Activated naive CD4-positive, alpha-beta T cell treated with anti-CD3 and anti-CD28 coated beads for 36 hours (primary cell): ENCODE data around the gene IFRD2. TPM values are rescaled to one million over a fixed set of nuclear protein-coding genes. Genes with fewer than 3 reads are reported as not detected.
A peak's percentile ranks its signal among the peaks of the same experiment; 100 is the strongest.

Experiments
- CTCF ChIA-PET: fragments of 350-600 bp; sonication (Branson Sonifier 250); formaldehyde crosslinking; loops from one replicate; lab custom pipeline; 2021; ENCODE audit warnings: antibody characterized with exemption; lab: Charles Lee
- DNase-seq: peaks from one replicate; pipeline ENCODE4 v3.0.0-alpha.2; 2020
- H3K27ac Mint-ChIP-seq: one replicate; pipeline ENCODE4 v1.8.0; 2021; ENCODE audit warnings: mild to moderate bottlenecking, mixed read lengths
- H3K27me3 Mint-ChIP-seq: one replicate; pipeline ENCODE4 v1.8.0; 2021; ENCODE audit warnings: low read depth, mixed read lengths
- H3K36me3 Mint-ChIP-seq: one replicate; pipeline ENCODE4 v1.8.0; 2021; ENCODE audit warnings: low read depth, mixed read lengths
- H3K4me1 Mint-ChIP-seq: one replicate; pipeline ENCODE4 v1.8.0; 2021; ENCODE audit warnings: low read depth, mixed read lengths
- H3K4me3 Mint-ChIP-seq: one replicate; pipeline ENCODE4 v1.8.0; 2021; ENCODE audit warnings: mild to moderate bottlenecking, moderate library complexity, mixed read lengths
- H3K9me3 Mint-ChIP-seq: one replicate; pipeline ENCODE4 v1.8.0; 2021; ENCODE audit warnings: mixed read lengths
- intact Hi-C: fragments of 100-400 bp; cut with micrococcal nuclease; formaldehyde crosslinking; loops from one replicate; pipeline ENCODE4 v1.15.1; 2023
- total RNA-seq, 2 experiments: library from RNA; stranded (reverse); gene quantifications; one replicate each; pipeline ENCODE4 v1.2.3, GENCODE V29; 2021

The IFRD2 gene
- total RNA-seq, 2 experiments from 2014 or later, result 117 to 125 TPM

DNA sequence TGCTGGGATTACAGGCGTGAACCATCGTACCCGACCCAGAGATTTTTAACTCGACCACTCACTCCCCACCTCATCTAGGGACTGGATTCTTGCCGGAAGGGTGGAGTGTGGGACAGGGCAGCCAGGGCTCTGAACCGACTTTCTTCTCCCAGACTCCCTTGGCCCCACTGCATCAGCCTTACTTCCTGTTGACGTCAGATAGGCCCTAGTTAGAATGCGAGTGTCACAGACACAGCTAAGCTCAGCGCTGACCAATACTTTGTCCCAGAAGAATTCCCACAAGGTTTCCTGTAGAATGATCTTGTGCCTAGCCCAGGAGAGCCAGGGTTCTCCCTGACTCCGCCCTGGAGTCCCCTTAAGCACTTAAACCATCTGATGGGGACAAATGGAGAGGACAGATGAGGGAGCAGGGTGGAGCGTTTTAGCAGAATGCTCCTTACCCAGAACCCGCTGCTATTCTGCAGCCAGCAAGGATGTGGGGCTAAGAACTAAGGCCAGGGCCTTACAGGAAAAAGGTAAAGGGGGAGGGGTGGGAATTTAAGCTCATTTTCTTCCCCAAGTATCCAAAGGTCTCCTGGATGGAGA, 41.6 kb upstream of the IFRD2 start:
- CTCF ChIA-PET, result interaction anchor here (0.7 to 2.8 kb wide), 3 partner anchors 10 to 482 kb away, joined by 3 to 16 read pairs (median 3); partner anchors contain the start of gene HYAL2
- Mint-ChIP-seq H3K9me3 (no peaks in the 10 kb centered on the region), H3K27me3 (no peaks in the 10 kb centered on the region), H3K27ac (peak overlapping the region; percentile 87), H3K4me1 (peaks cover 38% of the 10 kb centered on the region), H3K36me3 (peaks cover 48% of the 10 kb centered on the region), H3K4me3 (peak overlapping the region; percentile 41)
- intact Hi-C loops, result no loop called here
- no peak for DNase-seq

- Mint-ChIP-seq H3K27me3 (no peaks in the 10 kb centered on the region), H3K4me1 (peaks cover 36% of the 10 kb centered on the region), H3K9me3 (no peaks in the 10 kb centered on the region), H3K36me3 (peaks cover 36% of the 10 kb centered on the region), H3K4me3 (no peak overlapping the region), H3K27ac (peak overlapping the region; percentile 24)
- CTCF ChIA-PET, result interaction anchor here (1.0 kb wide), 1 partner anchor 11 kb away, joined by 3 read pairs; no protein-coding TSS in a partner anchor
- no peak for DNase-seq
- intact Hi-C loops, result no loop called here
Observed at GRCh38 chr3:50331364-50331907, 39.2 kb upstream of the IFRD2 start.

DNA sequence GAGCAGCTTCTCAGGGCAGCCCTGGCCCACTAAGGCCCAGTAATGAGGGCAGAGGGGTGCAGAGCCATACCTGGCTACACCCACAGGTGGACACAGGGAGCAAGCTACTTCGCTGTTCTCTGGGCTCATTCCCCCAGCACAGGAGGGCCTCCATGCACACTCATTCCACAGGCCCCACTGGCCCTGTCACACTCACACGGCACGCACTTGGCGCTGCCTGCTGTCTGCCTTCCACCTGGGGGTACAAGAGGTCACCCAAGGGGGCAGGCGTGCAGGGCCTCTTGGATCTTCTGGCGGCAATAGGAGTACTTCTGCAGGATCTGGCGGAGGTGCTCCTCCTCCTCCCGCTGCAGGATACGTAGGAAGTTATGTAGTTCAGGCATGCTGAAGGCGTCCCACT, 38.1 kb upstream of the IFRD2 start:
- Mint-ChIP-seq H3K36me3 (peaks cover 26% of the 10 kb centered on the region), H3K27me3 (no peaks in the 10 kb centered on the region), H3K27ac (no peak overlapping the region), H3K4me3 (no peak overlapping the region), H3K9me3 (no peaks in the 10 kb centered on the region), H3K4me1 (peaks cover 29% of the 10 kb centered on the region)
- intact Hi-C loops, result no loop called here
- no peak for DNase-seq
- CTCF ChIA-PET, result interaction anchor here (0.6 kb wide), 1 partner anchor 9 kb away, joined by 3 read pairs; no protein-coding TSS in a partner anchor

- H3K27me3 Mint-ChIP-seq, result no peaks in the 10 kb centered on the region
- H3K36me3 Mint-ChIP-seq, result peaks cover 14% of the 10 kb centered on the region
Observed at GRCh38 chr3:50327943-50328691, 35.9 kb upstream of the IFRD2 start, which contains the start of gene TUSC2. Gene TUSC2 (minus strand): TSS chr3:50328223. CDS start chr3:50328099, 124 bp downstream.

GRCh38 chr3:50327129-50327528, 34.9 kb upstream of the IFRD2 start:
- peaks cover 13% of the 10 kb centered on the region for H3K36me3 Mint-ChIP-seq
- peaks cover 17% of the 10 kb centered on the region for H3K4me1 Mint-ChIP-seq
- DNase-seq, result no peak
- intact Hi-C loops, result no loop called here
- H3K27me3 Mint-ChIP-seq, result no peaks in the 10 kb centered on the region
- CTCF ChIA-PET, result no interaction called here
- no peaks in the 10 kb centered on the region for H3K9me3 Mint-ChIP-seq
- peak overlapping the region; percentile 88 for H3K4me3 Mint-ChIP-seq
- no peak overlapping the region for H3K27ac Mint-ChIP-seq

More at GRCh38 chr3:50327943-50328691, 35.9 kb upstream of the IFRD2 start, which contains the start of gene TUSC2:
- intact Hi-C loops, result loop anchor here (1.0 to 2.0 kb wide), 4 partner anchors 9 to 542 kb away; partner anchors contain the start of genes IFRD2 and IP6K1
- CTCF ChIA-PET, result interaction anchor here (0.9 to 1.5 kb wide), 4 partner anchors 9 to 82 kb away, joined by 3 to 5 read pairs (median 4); no protein-coding TSS in a partner anchor
- H3K27ac Mint-ChIP-seq, result peak within 1 kb of the TSS; percentile 80
- H3K4me1 Mint-ChIP-seq, result peaks cover 16% of the 10 kb centered on the region
- DNase-seq, result peak; percentile 98
- H3K4me3 Mint-ChIP-seq, result peak within 1 kb of the TSS; percentile 88
- H3K9me3 Mint-ChIP-seq, result no peaks in the 10 kb centered on the region

DNA sequence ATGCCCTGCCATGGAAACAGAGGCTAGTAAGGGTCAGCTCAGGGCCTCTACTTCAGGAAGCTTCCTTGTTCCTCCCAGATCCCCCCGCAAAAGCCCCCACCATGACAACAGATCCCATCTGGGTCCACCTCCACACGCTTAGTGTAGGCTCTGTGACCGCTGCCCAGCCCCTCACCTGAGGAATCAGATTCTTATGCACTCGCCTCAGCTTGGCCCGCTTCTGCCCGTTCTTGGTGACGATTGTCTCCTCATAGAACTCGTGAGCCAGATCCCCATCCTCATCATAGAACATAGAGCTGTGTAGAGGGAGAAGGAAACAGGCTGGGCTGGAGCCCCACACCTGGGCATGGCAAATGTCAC, 33.9 kb upstream of the IFRD2 start:
- peaks cover 17% of the 10 kb centered on the region for H3K4me1 Mint-ChIP-seq
- DNase-seq, result no peak
- no peak overlapping the region for H3K27ac Mint-ChIP-seq
- no peaks in the 10 kb centered on the region for H3K9me3 Mint-ChIP-seq
- H3K27me3 Mint-ChIP-seq, result no peaks in the 10 kb centered on the region
- peak overlapping the region; percentile 34 for H3K4me3 Mint-ChIP-seq
- H3K36me3 Mint-ChIP-seq, result peaks cover 9% of the 10 kb centered on the region
- intact Hi-C loops, result no loop called here
- CTCF ChIA-PET, result interaction anchor here (0.8 to 5.7 kb wide), 2 partner anchors 11 to 29 kb away, joined by 3 to 31 read pairs; no protein-coding TSS in a partner anchor

- CTCF ChIA-PET, result interaction anchor here (0.8 to 5.7 kb wide), 4 partner anchors 8 to 33 kb away, joined by 3 to 31 read pairs (median 14); partner anchors contain the start of gene IFRD2
- Mint-ChIP-seq H3K36me3 (peaks cover 4% of the 10 kb centered on the region), H3K27ac (no peak overlapping the region), H3K4me3 (no peak overlapping the region), H3K4me1 (peaks cover 18% of the 10 kb centered on the region), H3K27me3 (no peaks in the 10 kb centered on the region), H3K9me3 (no peaks in the 10 kb centered on the region)
- intact Hi-C loops, result no loop called here
- no peak for DNase-seq
Observed at GRCh38 chr3:50325497-50326181, 33.4 kb upstream of the IFRD2 start.

GRCh38 chr3:50325113-50325480, 32.9 kb upstream of the IFRD2 start:
- Mint-ChIP-seq H3K27ac (no peak overlapping the region), H3K4me3 (no peak overlapping the region), H3K36me3 (peaks cover 4% of the 10 kb centered on the region), H3K27me3 (no peaks in the 10 kb centered on the region), H3K9me3 (no peaks in the 10 kb centered on the region), H3K4me1 (peaks cover 23% of the 10 kb centered on the region)
- DNase-seq, result no peak
- CTCF ChIA-PET, result interaction anchor here (1.1 to 5.7 kb wide), 9 partner anchors 9 to 130 kb away, joined by 3 to 31 read pairs (median 12); partner anchors contain the start of genes HYAL3, IFRD2 and NAA80
- intact Hi-C loops, result no loop called here

DNA sequence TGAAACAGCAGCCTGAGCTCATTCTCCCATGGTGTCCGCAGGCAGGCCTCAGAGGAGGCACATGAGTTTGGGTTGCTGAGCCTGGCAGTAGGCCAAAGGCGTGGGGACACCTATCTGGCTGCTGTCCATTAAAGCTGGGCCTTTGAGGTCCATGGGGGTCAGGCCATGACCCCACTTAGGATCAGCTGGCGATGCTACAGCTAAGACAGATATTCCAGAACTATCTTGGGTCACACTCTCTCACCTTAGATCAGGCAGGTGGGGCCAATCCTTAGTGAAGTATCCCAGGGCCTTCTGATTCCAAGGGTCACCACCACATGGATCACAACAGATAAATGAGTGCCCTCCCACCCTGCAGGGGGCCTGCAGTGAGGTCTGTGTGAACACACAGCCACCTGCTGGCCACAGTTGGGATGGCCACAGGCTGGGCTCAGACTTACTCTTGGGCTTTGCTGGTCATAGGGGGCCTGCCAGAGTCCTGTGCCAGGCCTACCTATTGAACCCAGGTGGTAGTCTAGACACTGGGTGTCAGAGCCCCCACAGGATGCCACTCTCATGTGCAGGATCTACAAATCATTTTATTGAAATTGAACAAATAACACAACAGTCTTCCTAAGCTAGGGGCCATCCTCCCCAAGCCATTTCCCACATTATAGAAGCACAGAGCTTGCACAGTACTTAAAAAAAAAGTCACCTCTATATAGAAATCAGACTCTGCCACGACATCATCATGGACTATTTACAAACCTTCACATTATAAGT, 32.3 kb upstream of the IFRD2 start:
- Mint-ChIP-seq H3K4me3 (no peak overlapping the region), H3K27me3 (no peaks in the 10 kb centered on the region), H3K36me3 (peaks cover 2% of the 10 kb centered on the region), H3K4me1 (peaks cover 27% of the 10 kb centered on the region), H3K9me3 (no peaks in the 10 kb centered on the region), H3K27ac (no peak overlapping the region)
- peak; percentile 59 for DNase-seq
- intact Hi-C loops, result loop anchor here (1.0 to 5.0 kb wide), 2 partner anchors 50 to 132 kb away; partner anchors contain the start of gene GNAT1
- CTCF ChIA-PET, result interaction anchor here (0.7 to 5.7 kb wide), 12 partner anchors 9 to 130 kb away, joined by 3 to 31 read pairs (median 4); partner anchors contain the start of genes HYAL1, HYAL3, IFRD2 and NAA80

- Mint-ChIP-seq H3K36me3 (no peaks in the 10 kb centered on the region), H3K27ac (peak overlapping the region; percentile 30), H3K27me3 (no peaks in the 10 kb centered on the region), H3K4me1 (peaks cover 33% of the 10 kb centered on the region), H3K9me3 (no peaks in the 10 kb centered on the region), H3K4me3 (no peak overlapping the region)
- intact Hi-C loops, result loop anchor here (1.0 to 5.0 kb wide), 2 partner anchors 49 to 131 kb away; partner anchors contain the start of gene GNAT1
- DNase-seq, result no peak
- CTCF ChIA-PET, result interaction anchor here (0.7 to 5.7 kb wide), 11 partner anchors 9 to 60 kb away, joined by 3 to 31 read pairs (median 5); partner anchors contain the start of genes HYAL1, HYAL3, IFRD2 and NAA80
Observed at GRCh38 chr3:50323614-50324199, 31.5 kb upstream of the IFRD2 start.
